HG03060 (cell line): Measurements from ENCODE around the gene STAT5B.
"Not testable (repeated sequence)": the region's sequence is repeated elsewhere in the genome, so short reads cannot be mapped to it uniquely, and the experiment has no call there.

ENCODE experiments used
- ATAC-seq: cut with Tn5 transposase; IDR thresholded peaks from one replicate; pipeline ENCODE4 v1.9.1; 2021; ENCODE audit warnings: low read depth, moderate number of reproducible peaks; ENCODE audit not compliant: unreplicated experiment

Gene STAT5B

GRCh38 chr17:42307362-42307927 is 31.3 kb upstream of the STAT5B start:
- ATAC-seq = no peak

GRCh38 chr17:42306385-42306667 is 30.1 kb upstream of the STAT5B start:
- ATAC-seq = no peak

DNA sequence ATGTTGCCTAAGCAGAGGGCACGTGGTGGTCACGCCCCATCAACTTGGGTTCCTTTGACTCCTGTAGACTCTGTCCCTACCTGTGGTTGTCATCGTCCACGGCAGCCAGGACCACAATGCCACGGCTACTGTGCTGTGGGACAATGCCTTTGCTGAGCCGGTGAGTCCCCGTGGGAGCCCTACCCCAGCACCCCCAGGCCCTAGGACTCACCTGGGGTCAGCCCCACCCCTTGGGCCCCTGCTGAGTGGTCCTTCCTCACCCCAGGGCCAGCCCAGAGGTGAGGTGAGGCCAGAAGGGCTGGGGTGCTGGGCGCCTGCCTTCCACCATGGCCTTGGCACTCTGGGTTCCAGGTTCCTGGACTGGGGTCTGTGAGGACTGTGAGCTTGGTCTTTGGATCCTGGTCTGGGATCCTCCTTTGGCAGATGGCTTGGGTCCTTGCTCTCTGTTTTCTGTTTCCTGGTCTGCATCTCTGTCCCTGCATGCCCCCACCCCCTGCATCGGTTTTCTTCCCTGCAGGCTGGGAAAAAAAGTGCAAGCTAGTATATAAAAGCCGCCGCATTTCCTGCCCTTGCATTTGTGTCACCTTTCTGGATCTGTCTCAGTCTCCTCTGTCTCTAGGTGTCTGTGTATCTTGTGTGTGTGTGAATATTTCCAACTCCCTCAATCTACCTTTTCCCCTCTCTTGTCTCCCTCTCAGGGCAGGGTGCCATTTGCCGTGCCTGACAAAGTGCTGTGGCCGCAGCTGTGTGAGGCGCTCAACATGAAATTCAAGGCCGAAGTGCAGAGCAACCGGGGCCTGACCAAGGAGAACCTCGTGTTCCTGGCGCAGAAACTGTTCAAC is 29.6 kb upstream of the STAT5B start:
- no peak for ATAC-seq

DNA sequence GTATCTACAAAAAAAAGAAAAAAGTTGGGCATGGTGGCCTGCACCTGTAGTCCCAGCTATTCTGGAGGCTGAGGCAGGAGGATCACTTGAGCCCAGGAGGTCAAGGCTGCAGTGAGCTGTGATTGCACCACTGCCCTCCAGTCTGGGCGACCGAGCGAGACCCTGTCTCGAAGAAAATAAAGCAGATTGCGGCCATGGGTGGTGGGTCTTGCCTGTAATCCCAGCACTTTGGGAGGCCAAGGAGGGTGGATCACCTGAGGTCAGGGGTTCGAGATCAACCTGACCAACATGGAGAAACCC is 28.8 kb upstream of the STAT5B start:
- ATAC-seq = not testable (repeated sequence)

DNA sequence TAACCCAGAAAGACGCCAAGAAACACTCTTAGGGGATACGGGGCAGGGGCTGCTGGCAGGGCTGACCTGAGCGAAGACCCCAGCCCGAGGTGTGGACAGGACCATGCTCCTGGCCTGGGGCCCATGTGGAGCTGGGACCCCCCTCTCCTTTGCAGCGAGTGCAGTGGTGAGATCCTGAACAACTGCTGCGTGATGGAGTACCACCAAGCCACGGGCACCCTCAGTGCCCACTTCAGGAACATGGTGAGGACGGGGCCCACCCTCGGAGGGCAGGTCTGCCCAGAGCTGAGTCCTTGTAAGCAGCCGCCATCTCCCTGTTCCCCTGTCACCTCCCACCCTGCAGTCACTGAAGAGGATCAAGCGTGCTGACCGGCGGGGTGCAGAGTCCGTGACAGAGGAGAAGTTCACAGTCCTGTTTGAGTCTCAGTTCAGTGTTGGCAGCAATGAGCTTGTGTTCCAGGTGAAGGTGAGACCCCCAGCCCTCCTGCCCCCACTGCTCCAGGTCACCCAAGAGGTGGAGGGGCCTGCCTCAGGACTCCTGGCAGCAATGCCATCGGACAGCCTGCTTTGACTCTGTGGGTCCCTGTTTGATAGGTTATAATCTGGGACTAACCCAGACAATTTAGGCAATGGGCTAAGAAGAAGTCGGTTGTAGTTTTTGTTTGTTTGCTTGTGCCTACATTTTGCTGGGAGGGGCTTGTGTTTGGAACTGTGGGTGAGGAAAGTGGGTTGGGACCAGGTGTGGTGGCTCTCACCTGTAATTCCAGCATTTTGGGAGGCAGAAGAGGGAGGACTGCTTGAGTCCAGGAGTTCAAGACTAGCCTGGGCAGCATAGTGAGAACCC is 28.2 kb upstream of the STAT5B start:
- no peak for ATAC-seq

DNA sequence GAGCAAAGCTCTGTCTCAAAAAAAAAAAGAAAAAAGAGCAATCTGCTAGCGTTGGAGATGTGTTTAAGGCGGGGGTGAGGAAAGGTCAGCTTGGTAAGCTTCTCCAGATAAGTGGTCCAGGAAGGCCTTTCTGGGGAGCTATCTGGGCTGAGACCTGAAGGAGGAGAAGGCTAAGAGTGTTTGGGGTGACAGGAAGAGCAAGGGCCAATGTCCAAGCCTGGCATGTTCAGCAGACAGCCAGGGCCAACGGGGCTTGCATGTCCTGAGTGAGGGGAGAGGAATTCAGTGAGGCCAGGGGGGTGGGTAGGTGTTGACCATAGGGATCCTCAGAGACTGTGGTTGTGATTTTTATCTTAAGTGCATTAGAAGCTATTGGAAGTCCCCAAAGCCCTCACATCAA is 27.5 kb upstream of the STAT5B start:
- ATAC-seq = no peak

GRCh38 chr17:42301022-42301421 is 24.8 kb upstream of the STAT5B start:
- no peak for ATAC-seq

- not testable (repeated sequence) for ATAC-seq
These were observed 23.7 kb upstream of the STAT5B start for GRCh38 chr17:42299913-42300312.

- ATAC-seq = not testable (repeated sequence)
These were observed 23.2 kb upstream of the STAT5B start for GRCh38 chr17:42299361-42299760.

GRCh38 chr17:42297775-42298174 is 21.6 kb upstream of the STAT5B start:
- ATAC-seq = not testable (repeated sequence)

DNA sequence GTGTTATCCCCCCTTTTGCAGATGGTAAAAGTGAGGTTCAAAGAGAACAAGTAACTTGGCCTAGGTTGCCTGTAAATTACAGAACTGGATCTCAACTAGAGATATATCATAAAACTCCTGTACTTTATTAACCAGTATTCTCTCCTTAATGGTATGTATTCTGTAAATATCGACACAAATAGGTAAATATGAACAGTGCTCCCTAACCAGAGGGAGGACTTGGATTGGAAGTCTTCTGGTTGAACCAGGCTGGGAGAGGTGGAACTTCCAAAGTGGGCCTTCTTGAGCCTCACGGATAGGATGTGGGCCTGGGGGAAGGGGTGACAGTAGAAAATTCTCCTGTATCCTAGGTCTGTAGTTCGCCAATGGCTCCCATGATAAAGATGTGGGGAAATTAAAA is 19.8 kb upstream of the STAT5B start:
- ATAC-seq = no peak

GRCh38 chr17:42294469-42295398 is 18.5 kb upstream of the STAT5B start:
- no peak for ATAC-seq

- ATAC-seq = no peak
These were observed 14.9 kb upstream of the STAT5B start for GRCh38 chr17:42291129-42291528.

GRCh38 chr17:42290577-42290976 is 14.4 kb upstream of the STAT5B start:
- no peak for ATAC-seq

DNA sequence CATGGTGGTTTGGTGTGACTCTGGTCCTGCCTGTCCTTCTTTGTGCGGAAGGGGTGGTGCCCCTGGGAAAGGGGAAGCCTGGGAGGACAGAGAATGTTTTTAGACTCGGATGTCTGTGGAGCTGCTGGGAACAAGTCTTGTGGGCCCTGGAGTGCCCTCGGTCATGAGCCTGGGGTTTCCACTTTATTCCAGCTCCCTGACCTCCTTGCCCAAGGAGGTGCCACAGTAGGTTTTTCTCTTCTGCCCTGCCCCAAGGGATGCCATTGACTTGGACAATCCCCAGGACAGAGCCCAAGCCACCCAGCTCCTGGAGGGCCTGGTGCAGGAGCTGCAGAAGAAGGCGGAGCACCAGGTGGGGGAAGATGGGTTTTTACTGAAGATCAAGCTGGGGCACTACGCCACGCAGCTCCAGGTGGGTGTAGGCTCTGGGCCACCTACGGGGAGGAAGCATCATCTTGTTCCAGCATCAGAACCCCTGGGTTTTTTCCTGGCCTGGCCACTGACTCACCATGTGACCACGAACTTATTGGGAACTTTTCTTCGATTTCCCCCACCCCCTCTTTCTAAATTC is 13.5 kb upstream of the STAT5B start:
- ATAC-seq = no peak

- no peak for ATAC-seq
These were observed 12.8 kb upstream of the STAT5B start for GRCh38 chr17:42288803-42289610.

- no peak for ATAC-seq
These were observed 12.0 kb upstream of the STAT5B start, which contains the start of gene STAT5A for GRCh38 chr17:42287977-42288802. TSS of gene STAT5A (plus strand) at chr17:42288498. CDS start at chr17:42289412, 914 bp downstream.

DNA sequence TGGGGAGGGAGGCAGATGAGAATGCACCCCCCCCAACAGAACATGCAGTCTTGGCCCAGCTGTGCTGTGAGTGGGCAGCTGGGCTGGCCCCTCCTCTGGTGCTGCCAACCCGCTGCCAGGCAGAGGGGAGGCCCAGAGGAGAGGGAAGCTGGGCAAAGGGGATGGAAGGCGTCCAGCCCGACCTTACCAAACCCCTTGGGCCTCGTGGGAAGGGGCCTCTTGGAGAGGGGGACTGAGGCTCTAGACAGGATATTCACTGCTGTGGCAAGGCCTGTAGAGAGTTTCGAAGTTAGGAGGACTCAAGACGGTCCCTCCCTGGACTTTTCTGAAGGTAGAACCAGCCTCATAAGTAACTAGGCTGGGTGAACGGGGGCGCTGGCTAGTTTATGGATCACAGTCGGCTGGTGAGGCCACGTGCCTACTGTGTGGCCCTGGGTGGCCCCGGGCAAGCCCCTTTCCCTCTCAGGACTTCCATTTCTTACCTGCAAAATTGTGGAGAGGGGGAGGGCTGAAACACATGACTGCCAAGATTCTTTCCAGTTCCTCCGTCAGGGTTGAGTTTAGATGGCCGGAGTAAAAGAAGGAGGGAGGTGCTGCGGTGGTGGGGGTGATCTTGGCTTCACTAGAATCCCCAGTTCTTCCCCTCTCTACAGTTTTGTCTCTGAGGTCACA is 11.2 kb upstream of the STAT5B start:
- ATAC-seq = no peak
